Cerebellar nuclear complex (tissue), 1 donor: ENCODE results near the gene MCC.

Experiments used
- DNase-seq, 2 experiments: peaks; one replicate each; lab custom pipeline; 2025; lab: John Stamatoyannopoulos, UW

MCC gene

GRCh38 chr5:113487781-113488644 lies at the start of gene MCC:
MCC (minus strand) TSS chr5:113488453.
- DNase-seq, result no peak

- no peak for DNase-seq
Measured at GRCh38 chr5:113531481-113532159, 43.4 kb upstream of the MCC start.

GRCh38 chr5:113527746-113528145 lies 39.5 kb upstream of the MCC start:
- DNase-seq, result no peak

- no peak for DNase-seq
Measured at GRCh38 chr5:113526421-113526820, 38.2 kb upstream of the MCC start.

- DNase-seq, result no peak
Measured at GRCh38 chr5:113524927-113525326, 36.7 kb upstream of the MCC start.

GRCh38 chr5:113523168-113523567 lies 34.9 kb upstream of the MCC start:
- no peak for DNase-seq

GRCh38 chr5:113520899-113521298 lies 32.6 kb upstream of the MCC start:
- DNase-seq, result no peak

- no peak for DNase-seq
Measured at GRCh38 chr5:113520429-113520828, 32.2 kb upstream of the MCC start.

GRCh38 chr5:113519412-113519811 lies 31.2 kb upstream of the MCC start:
- no peak for DNase-seq

- no peak for DNase-seq
Measured at GRCh38 chr5:113518884-113519283, 30.6 kb upstream of the MCC start.

- no peak for DNase-seq
Measured at GRCh38 chr5:113514289-113514635, 26.0 kb upstream of the MCC start.

GRCh38 chr5:113513384-113514288 lies 25.4 kb upstream of the MCC start, which contains the start of gene YTHDC2:
YTHDC2 (plus strand) TSS chr5:113513694; CDS start chr5:113513896, 202 bp downstream.
- peak; percentile 31 to 60 for DNase-seq

GRCh38 chr5:113512341-113512740 lies 24.1 kb upstream of the MCC start:
- no peak for DNase-seq

- DNase-seq, result no peak
Measured at GRCh38 chr5:113510836-113511451, 22.7 kb upstream of the MCC start.

GRCh38 chr5:113508756-113509155 lies 20.5 kb upstream of the MCC start:
- no peak for DNase-seq

GRCh38 chr5:113507601-113508000 lies 19.3 kb upstream of the MCC start:
- no peak for DNase-seq

GRCh38 chr5:113505181-113505580 lies 16.9 kb upstream of the MCC start:
- no peak for DNase-seq

- DNase-seq, result no peak
Measured at GRCh38 chr5:113503146-113503545, 14.9 kb upstream of the MCC start.

- no peak for DNase-seq
Measured at GRCh38 chr5:113502073-113502472, 13.8 kb upstream of the MCC start.

GRCh38 chr5:113495422-113495841 lies 7.2 kb upstream of the MCC start:
- no peak for DNase-seq

GRCh38 chr5:113493446-113493845 lies 5.2 kb upstream of the MCC start:
- no peak for DNase-seq

- no peak for DNase-seq
Measured at GRCh38 chr5:113491022-113491421, 2.8 kb upstream of the MCC start.
